SK-N-MC (cell line): ENCODE data around the gene MYO18A.

ENCODE experiments used
- EZH2 ChIP-seq: fragments of 200-600 bp; sonication (generic); IDR thresholded peaks from one replicate; pipeline ENCODE4 v1.6.1; 2017; ENCODE audit warnings: antibody characterized with exemption
- POLR2AphosphoS5 ChIP-seq: IDR thresholded peaks from 2 replicates; pipeline ENCODE4 v1.6.1; 2012; ENCODE audit warnings: mild to moderate bottlenecking, low read depth, low read length, borderline replicate concordance

DNA sequence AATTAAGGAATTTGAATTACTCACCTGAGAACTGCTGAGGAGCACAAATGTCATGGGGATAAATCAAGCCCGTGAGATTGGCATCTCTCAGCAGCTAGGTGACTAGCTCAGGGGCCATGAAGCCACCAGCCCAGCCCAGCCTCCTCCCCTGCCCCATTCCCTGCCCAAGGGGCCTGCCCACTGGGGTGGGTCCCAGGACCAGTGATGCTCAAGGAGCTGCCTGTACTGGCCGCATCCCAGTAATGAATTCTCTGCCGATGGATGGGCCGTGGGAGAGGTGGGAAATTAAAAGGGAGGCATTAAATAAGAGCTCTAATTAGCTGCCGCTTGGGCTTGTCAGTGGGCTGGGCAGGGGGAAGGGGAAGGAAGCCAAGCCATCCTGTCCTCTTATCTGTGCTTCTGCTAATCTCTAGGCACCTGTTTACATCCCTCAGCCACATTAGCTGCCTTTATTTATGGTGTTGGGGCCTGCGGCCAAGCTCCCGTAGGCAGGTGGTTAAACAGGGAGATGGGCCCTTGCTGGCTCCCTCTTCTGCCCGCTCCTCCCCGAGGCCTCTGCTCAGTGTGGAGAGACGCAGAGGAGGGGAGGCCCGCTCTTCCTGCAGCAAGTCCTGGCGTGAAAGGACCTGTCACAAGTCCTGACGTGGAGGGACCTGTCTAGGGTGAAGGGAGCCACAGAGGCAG is 88.5 kb downstream of the MYO18A start:
- TF ChIP-seq EZH2 (no peak), POLR2AphosphoS5 (no peak)
